H1 (cell line): ENCODE data around the gene SPATA31D4. TPM values are rescaled to one million over a fixed set of nuclear protein-coding genes. Genes with fewer than 3 reads are reported as not detected.

Experiments used
- CTCF ChIA-PET: fragments of 300-600 bp; sonication (Branson Sonifier 250); formaldehyde crosslinking; loops from one replicate; lab custom pipeline; 2021; ENCODE audit not compliant: partially characterized antibody; lab: Charles Lee
- POLR2A ChIA-PET: fragments of 300-600 bp; sonication (Branson Sonifier 250); formaldehyde crosslinking; loops from one replicate; lab custom pipeline; 2021; ENCODE audit warnings: inconsistent platforms; ENCODE audit not compliant: partially characterized antibody; lab: Charles Lee
- DNase-seq, 2 experiments: peaks; one replicate each; pipeline versions ENCODE4 v3.0.0 to v3.0.0-alpha.2; 2010 to 2022; ENCODE audit warnings: low spot score in 2 of 2, low read depth in 1 of 2, mixed read lengths in 1 of 2
- FAIRE-seq: peaks from 2 replicates; lab custom pipeline; 2011; peaks lifted over from hg19 to GRCh38; lab: Jason Lieb, UNC
- H2AFZ ChIP-seq: 2 replicates; pipeline ENCODE4 v1.8.1; 2012; ENCODE audit warnings: low read length, inconsistent platforms
- H2AK5ac ChIP-seq: 2 replicates; pipeline ENCODE4 v1.6.1; 2013; ENCODE audit warnings: low read depth, low read length
- H2BK120ac ChIP-seq: replicated peaks from 2 replicates; pipeline ENCODE3; 2013; ENCODE audit warnings: low read depth, low read length, inconsistent platforms
- H2BK12ac ChIP-seq: 2 replicates; pipeline ENCODE4 v1.6.1; 2013; ENCODE audit warnings: low read depth, low read length
- H2BK15ac ChIP-seq: 2 replicates; pipeline ENCODE4 v1.6.1; 2013; ENCODE audit warnings: low read length
- H2BK20ac ChIP-seq: 2 replicates; pipeline ENCODE4 v1.6.1; 2013; ENCODE audit warnings: low read length
- H2BK5ac ChIP-seq: 2 replicates; pipeline ENCODE4 v1.6.1; 2013; ENCODE audit warnings: low read depth, low read length
- H3K14ac ChIP-seq: 2 replicates; pipeline ENCODE4 v1.6.1; 2013; ENCODE audit warnings: inconsistent platforms; ENCODE audit not compliant: insufficient read length
- H3K18ac ChIP-seq: 2 replicates; pipeline ENCODE4 v1.6.1; 2013; ENCODE audit warnings: low read length; ENCODE audit errors: extremely low read depth
- H3K23ac ChIP-seq: 2 replicates; pipeline ENCODE4 v1.6.1; 2013; ENCODE audit warnings: inconsistent platforms; ENCODE audit not compliant: insufficient read length
- H3K23me2 ChIP-seq: 2 replicates; pipeline ENCODE4 v1.6.1; 2013; ENCODE audit warnings: low read depth, low read length
- H3K27ac ChIP-seq: 2 replicates; pipeline ENCODE4 v1.6.1; 2011; ENCODE audit warnings: low read depth, low read length, inconsistent platforms
- H3K27me3 ChIP-seq, 4 experiments: replicated peaks in 1 of 4; 1 replicate in 1 of 4; 2 replicates in 3 of 4; pipeline versions ENCODE4 v1.6.1 to v1.8.1; 2011 to 2013; ENCODE audit warnings: low read length in 3 of 4, mild to moderate bottlenecking in 3 of 4, inconsistent platforms in 2 of 4, mixed read lengths in 2 of 4, moderate library complexity in 1 of 4; ENCODE audit not compliant: control insufficient read depth in 3 of 4, insufficient read depth in 3 of 4; ENCODE audit errors: extremely low read depth in 1 of 4
- H3K36me3 ChIP-seq, 4 experiments: 2 replicates each; pipeline versions ENCODE4 v1.6.1 to v1.8.1; 2011 to 2013; ENCODE audit warnings: mild to moderate bottlenecking in 4 of 4, low read length in 3 of 4, moderate library complexity in 2 of 4, control low read depth in 1 of 4, inconsistent platforms in 1 of 4; ENCODE audit not compliant: insufficient read depth in 4 of 4, control insufficient read depth in 2 of 4
- H3K4ac ChIP-seq: replicated peaks from 2 replicates; pipeline ENCODE3; 2013; ENCODE audit warnings: low read length, low read depth, mixed read lengths, inconsistent platforms; ENCODE audit not compliant: insufficient read length
- H3K4me1 ChIP-seq, 4 experiments: replicated peaks in 1 of 4; 1 replicate in 1 of 4; 2 replicates in 3 of 4; pipeline versions ENCODE4 v1.6.1 to v1.8.1; 2011 to 2013; ENCODE audit warnings: low read length in 3 of 4, inconsistent platforms in 2 of 4, mixed read lengths in 1 of 4; ENCODE audit not compliant: insufficient read depth in 4 of 4, control insufficient read depth in 3 of 4
- H3K4me2 ChIP-seq, 2 experiments: 2 replicates each; pipeline versions ENCODE4 v1.6.1 to v1.8.1; 2011 to 2013; ENCODE audit warnings: low read depth in 2 of 2, low read length in 2 of 2, control low read depth in 1 of 2, inconsistent platforms in 1 of 2, mild to moderate bottlenecking in 1 of 2; ENCODE audit not compliant: insufficient read depth in 1 of 2
- H3K4me3 ChIP-seq, 4 experiments: fragments of 200-600, 300-600 bp in 1 of 4; sonication (generic), shearing (Covaris generic), sonication (Bioruptor Twin) in 1 of 4; 2 replicates each; pipeline versions ENCODE4 v1.5.1 to v1.8.1; 2011 to 2016; ENCODE audit warnings: low read length in 4 of 4, low read depth in 3 of 4, control low read depth in 2 of 4, inconsistent platforms in 2 of 4, mild to moderate bottlenecking in 2 of 4, mixed read lengths in 1 of 4, moderate library complexity in 1 of 4; ENCODE audit not compliant: insufficient read depth in 2 of 4; ENCODE audit errors: extremely low read depth in 1 of 4
- H3K56ac ChIP-seq: replicated peaks from 2 replicates; pipeline ENCODE3; 2013; ENCODE audit warnings: low read depth, mild to moderate bottlenecking, mixed read lengths, low read length, inconsistent platforms; ENCODE audit not compliant: insufficient read length
- H3K79me1 ChIP-seq: 2 replicates; pipeline ENCODE4 v1.6.1; 2013; ENCODE audit warnings: low read depth, low read length, control low read depth
- H3K79me2 ChIP-seq, 2 experiments: 2 replicates each; pipeline versions ENCODE4 v1.6.1 to v1.8.1; 2012 to 2013; ENCODE audit warnings: low read length in 2 of 2, mild to moderate bottlenecking in 2 of 2, inconsistent platforms in 1 of 2; ENCODE audit not compliant: insufficient read depth in 2 of 2, control insufficient read depth in 1 of 2
- H3K9ac ChIP-seq, 4 experiments: replicated peaks in 1 of 4; 1 replicate in 1 of 4; 2 replicates in 3 of 4; pipeline versions ENCODE4 v1.6.1 to v1.8.1; 2011 to 2013; ENCODE audit warnings: low read depth in 3 of 4, low read length in 3 of 4, control low read depth in 2 of 4, mild to moderate bottlenecking in 2 of 4, moderate library complexity in 2 of 4, inconsistent platforms in 1 of 4; ENCODE audit errors: extremely low read depth in 1 of 4
- H3K9me3 ChIP-seq, 2 experiments: 2 replicates each; pipeline versions ENCODE4 v1.6.1 to v1.8.1; 2012 to 2013; ENCODE audit warnings: mild to moderate bottlenecking in 2 of 2, moderate library complexity in 2 of 2, control low read depth in 1 of 2, inconsistent platforms in 1 of 2, low read depth in 1 of 2, low read length in 1 of 2, mixed read lengths in 1 of 2; ENCODE audit not compliant: insufficient read depth in 2 of 2
- H4K20me1 ChIP-seq, 2 experiments: replicated peaks in 1 of 2; 2 replicates each; pipeline versions ENCODE3 to v1.8.1; 2011 to 2013; ENCODE audit warnings: inconsistent platforms in 2 of 2, low read length in 2 of 2, mild to moderate bottlenecking in 1 of 2; ENCODE audit not compliant: insufficient read depth in 2 of 2, control insufficient read depth in 1 of 2
- H4K5ac ChIP-seq: 2 replicates; pipeline ENCODE4 v1.6.1; 2013; ENCODE audit warnings: low read length, low read depth, mixed read lengths, inconsistent platforms; ENCODE audit not compliant: insufficient read length
- H4K8ac ChIP-seq: 2 replicates; pipeline ENCODE4 v1.8.0; 2013; ENCODE audit warnings: mild to moderate bottlenecking, moderate library complexity, low read length, inconsistent platforms; ENCODE audit not compliant: insufficient read depth; ENCODE audit errors: extremely low read depth
- H4K91ac ChIP-seq: replicated peaks from 2 replicates; pipeline ENCODE3; 2013; ENCODE audit warnings: low read length, mixed read lengths, inconsistent platforms; ENCODE audit not compliant: insufficient read length
- ATF3 ChIP-seq: IDR thresholded peaks from 2 replicates; pipeline ENCODE4 v1.6.1; 2011; ENCODE audit warnings: low read depth, mild to moderate bottlenecking, low read length; ENCODE audit not compliant: insufficient read depth
- BACH1 ChIP-seq: IDR thresholded peaks from 2 replicates; pipeline ENCODE4 v1.6.1; 2012; ENCODE audit warnings: low read length, improper control_type of control experiment
- CBX5 ChIP-seq: fragments of 300-800, 300-1000 bp; sonication (generic); IDR thresholded peaks from 2 replicates; pipeline ENCODE4 v1.7.1; 2016; ENCODE audit warnings: antibody characterized with exemption, low read length, low read depth
- FOSL1 ChIP-seq: IDR thresholded peaks from 2 replicates; pipeline ENCODE4 v1.6.1; 2011; ENCODE audit warnings: mild to moderate bottlenecking, low read depth, low read length, moderate library complexity; ENCODE audit not compliant: insufficient read depth
- PHF8 ChIP-seq: fragments of 200-600 bp; sonication (generic); conservative IDR thresholded peaks from 2 replicates; pipeline ENCODE4 v1.7.1; 2012; ENCODE audit warnings: low read depth, mild to moderate bottlenecking, inconsistent platforms, low read length, moderate library complexity
- POU5F1 ChIP-seq: IDR thresholded peaks from 2 replicates; pipeline ENCODE4 v1.6.1; 2011; ENCODE audit warnings: low read depth, mild to moderate bottlenecking, low read length, moderate library complexity
- RBBP5 ChIP-seq: IDR thresholded peaks from 2 replicates; pipeline ENCODE4 v1.7.1; 2012; ENCODE audit warnings: low read depth, mild to moderate bottlenecking, inconsistent platforms, low read length, moderate library complexity, borderline replicate concordance
- SIRT6 ChIP-seq: IDR thresholded peaks from one replicate; pipeline ENCODE4 v1.7.1; 2012; ENCODE audit warnings: low read length, inconsistent platforms
- SP4 ChIP-seq: IDR thresholded peaks from 2 replicates; pipeline ENCODE4 v1.6.1; 2012; ENCODE audit warnings: low read length, inconsistent platforms
- WGBS, 2 experiments: shearing (Covaris generic) in 1 of 2; methylation state at CpG; one replicate each; pipeline versions ENCODE4 v1.1.6 to v1.1.7; 2013 to 2015; ENCODE audit warnings: low lambda C conversion rate in 2 of 2, mixed read lengths in 2 of 2, inconsistent platforms in 1 of 2, low coverage in 1 of 2, missing lambda C conversion rate in 1 of 2; ENCODE audit not compliant: insufficient replicate concordance in 2 of 2, insufficient coverage in 1 of 2, insufficient read length in 1 of 2; ENCODE audit errors: extremely low coverage in 1 of 2, missing lambda C conversion rate in 1 of 2; 5-methylcytosine and 5-hydroxymethylcytosine counted together
- polyA plus RNA-seq, 7 experiments: library from polyadenylated mRNA; depleted of rRNA in 3 of 7; stranded (reverse) in 5 of 7; unstranded in 2 of 7; fragments of >200 nt in 5 of 7; fragments of 200-250 nt in 2 of 7; gene quantifications; 1 replicate in 5 of 7; 2 replicates in 1 of 7; 4 replicates in 1 of 7; pipeline versions ENCODE4 v1.2.1 to v1.2.3, GENCODE V29; 2011 to 2013; ENCODE audit warnings: missing spikeins in 2 of 7, mixed read lengths in 2 of 7
- total RNA-seq: library from RNA; stranded (reverse); fragmentation: NEBNext Ultra II Directional; extraction: Animal tissue kit (Norgen Biotek cat#: 25700); gene quantifications from 2 replicates; pipeline ENCODE4 v1.2.1, GENCODE V29; 2021

Gene SPATA31D4
- total and polyA plus RNA-seq, 2 of the 8 experiments (the other 6 are each of a cell fraction or from before 2014, with no cell fraction given) = not detected

- H3K79me2 ChIP-seq = no peaks in the 10 kb centered on the region
- no peak overlapping the region for H2AFZ ChIP-seq
- no peak for FAIRE-seq
- H3K9ac ChIP-seq = no peak overlapping the region
- no peak overlapping the region for H2BK5ac ChIP-seq
- no peak for DNase-seq
- H3K4me2 ChIP-seq = no peak overlapping the region
- H4K91ac ChIP-seq = no peak overlapping the region
- ChIA-PET POLR2A (no interaction called here), CTCF (interaction anchor here (0.5 kb wide), 1 partner anchor 19 kb away, joined by 3 read pairs; no protein-coding TSS in a partner anchor)
- no peaks in the 10 kb centered on the region for H3K23me2 ChIP-seq
- no peak overlapping the region for H3K18ac ChIP-seq
- H4K8ac ChIP-seq = no peak overlapping the region
- H3K56ac ChIP-seq = no peak overlapping the region
- no peak overlapping the region for H2BK12ac ChIP-seq
- no peak overlapping the region for H3K23ac ChIP-seq
- no peak overlapping the region for H3K27ac ChIP-seq
- no peaks in the 10 kb centered on the region for H3K27me3 ChIP-seq
- TF ChIP-seq SIRT6 = no peak
- no peak for TF ChIP-seq SP4
- TF ChIP-seq PHF8 = no peak
- TF ChIP-seq POU5F1 = no peak
- TF ChIP-seq BACH1 = no peak
- TF ChIP-seq RBBP5 = no peak
- no peak for TF ChIP-seq CBX5
- TF ChIP-seq ATF3 = no peak
- TF ChIP-seq FOSL1 = no peak
- no peak overlapping the region for H2BK15ac ChIP-seq
- H3K14ac ChIP-seq = no peak overlapping the region
- no peak overlapping the region for H3K4me3 ChIP-seq
- H2BK20ac ChIP-seq = no peak overlapping the region
- no peak overlapping the region for H4K5ac ChIP-seq
- H3K9me3 ChIP-seq = 0 out of 4 replicates have a peak, but pooled peaks cover 0 to 2% of the 10 kb centered on the region in 2 experiments
- no peak overlapping the region for H2AK5ac ChIP-seq
- H2BK120ac ChIP-seq = no peak overlapping the region
- H4K20me1 ChIP-seq = no peaks in the 10 kb centered on the region
- H3K4me1 ChIP-seq = no peaks in the 10 kb centered on the region
- no peak overlapping the region for H3K4ac ChIP-seq
- H3K36me3 ChIP-seq = no peaks in the 10 kb centered on the region
- 98% methylated on average over 6 of the region's 6 CpGs; no CpG with 5 or more reads in 1 of the 2 experiments for WGBS, 2 experiments
- no peaks in the 10 kb centered on the region for H3K79me1 ChIP-seq
These were observed 16.1 kb upstream of the SPATA31D4 start for GRCh38 chr9:81912135-81912534.
